CD4-positive, alpha-beta T cell treated with Interleukin-6 at 100 ng/mL for 8 hours (primary cell): ENCODE measurements around the gene PXN.

Experiments used
- DNase-seq: peaks from one replicate; pipeline ENCODE4 v3.0.0-alpha.2; 2020; ENCODE audit warnings: mixed read lengths, low spot score

The PXN gene

DNA sequence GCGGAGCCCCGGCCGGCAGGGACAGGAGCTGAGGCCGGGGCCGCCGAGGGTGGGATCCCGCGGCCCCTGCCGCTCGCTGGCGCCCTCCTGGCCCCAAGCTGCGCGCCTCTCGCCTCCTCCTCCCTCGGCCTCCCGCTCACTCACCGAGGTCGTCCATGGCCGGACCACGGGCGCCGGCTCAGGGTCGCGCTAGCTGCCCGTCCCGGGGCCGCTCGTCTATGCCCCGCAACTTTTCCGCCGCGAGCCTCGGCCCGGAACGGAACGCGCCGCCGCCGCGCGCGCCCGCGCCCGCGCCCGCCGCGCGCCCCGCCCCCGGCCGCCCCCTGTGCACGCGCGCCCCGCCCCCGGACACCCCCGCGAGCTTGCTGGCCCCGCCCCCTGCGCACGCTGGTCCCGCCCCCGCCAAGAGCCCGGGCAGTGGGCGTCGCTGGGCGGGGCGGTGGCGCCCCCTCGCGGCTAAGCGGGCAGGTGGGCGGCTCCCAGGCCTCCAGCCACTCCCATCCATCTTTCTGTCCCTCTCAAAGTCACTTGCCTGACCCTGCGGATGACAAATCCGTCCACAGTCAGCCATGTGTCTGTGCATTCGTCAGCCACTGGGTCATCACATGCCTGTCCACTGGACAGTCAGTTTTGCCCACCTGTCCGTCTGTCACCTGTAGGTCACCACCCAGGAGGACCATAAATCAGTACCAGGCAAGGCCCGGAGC is at the start of gene PXN:
Gene PXN, minus strand, starts transcription at position 258 of the 707 bp plus-strand sequence. Its CDS starts 101 bp downstream, at position 157.
- peak; percentile 90 for DNase-seq

DNA sequence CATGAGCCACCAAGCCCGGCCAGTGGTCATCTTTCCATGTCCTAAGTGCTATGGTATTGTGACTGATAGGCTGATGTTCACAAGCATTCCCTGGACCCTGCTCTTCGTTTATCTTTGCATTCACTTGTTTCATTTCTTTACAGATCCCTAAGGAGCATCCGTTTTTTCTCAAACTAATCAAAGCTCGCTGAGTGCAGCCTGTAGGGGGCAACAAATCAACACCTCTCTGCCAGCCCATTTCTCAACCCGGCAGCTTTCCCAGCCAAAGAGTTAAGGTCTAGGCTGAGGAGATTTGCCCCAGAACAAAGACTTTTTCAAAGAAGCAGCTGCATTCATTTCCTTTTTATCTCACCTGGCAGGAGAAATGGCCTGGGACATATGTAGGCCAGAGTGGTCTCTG is 48.7 kb upstream of the PXN start:
- DNase-seq: no peak

DNA sequence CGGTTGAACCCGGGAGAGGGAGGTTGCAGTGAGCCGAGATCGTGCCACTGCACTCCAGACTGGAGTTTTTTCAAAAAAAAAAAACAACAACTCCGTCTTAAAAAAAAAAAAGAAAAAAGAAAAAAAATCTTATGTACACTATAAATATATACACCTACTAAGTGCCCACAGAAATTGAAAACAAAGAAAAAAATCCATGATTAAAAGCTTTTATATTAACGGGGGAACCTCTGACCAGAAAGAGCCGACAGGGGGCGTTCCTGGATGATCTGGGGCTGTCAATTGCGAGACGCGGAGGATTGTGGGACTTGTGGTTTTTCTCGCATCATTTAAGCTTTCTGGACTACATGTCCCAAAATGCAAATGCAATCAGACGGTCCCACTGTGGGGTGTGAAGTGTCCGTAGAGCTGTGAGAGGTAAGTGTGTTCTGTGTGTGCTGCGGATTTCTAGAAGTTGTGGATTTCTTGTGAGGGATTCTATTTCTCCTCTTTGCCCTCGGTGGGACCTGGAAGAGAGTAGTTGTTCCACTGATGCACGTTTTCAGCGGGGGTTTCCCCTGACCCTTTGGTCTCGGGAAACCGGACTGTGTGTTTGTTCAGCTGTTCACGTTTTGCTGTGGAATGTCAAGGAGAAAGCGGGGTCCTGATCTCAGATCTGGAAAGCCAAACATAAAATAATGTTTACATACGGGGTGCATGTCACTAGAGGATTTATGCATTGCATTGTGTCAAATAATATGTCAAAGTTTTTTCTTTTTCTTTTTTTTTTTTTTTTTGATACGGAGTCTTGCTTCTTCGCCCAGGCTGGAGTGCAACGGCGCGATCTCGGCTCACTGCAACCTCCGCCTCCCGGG is 36.7 kb upstream of the PXN start, which contains the start of gene SIRT4:
Gene SIRT4, plus strand, starts transcription at position 360 of the 854 bp plus-strand sequence. CDS start 1,241 bp downstream, outside the sequence.
- DNase-seq: peak; percentile 91

GRCh38 chr12:120292661-120293531 is 27.4 kb upstream of the PXN start, which contains the start of gene RNU4-1:
Gene RNU4-1, minus strand, starts transcription at chr12:120293237.
- peak; percentile 77 for DNase-seq

DNA sequence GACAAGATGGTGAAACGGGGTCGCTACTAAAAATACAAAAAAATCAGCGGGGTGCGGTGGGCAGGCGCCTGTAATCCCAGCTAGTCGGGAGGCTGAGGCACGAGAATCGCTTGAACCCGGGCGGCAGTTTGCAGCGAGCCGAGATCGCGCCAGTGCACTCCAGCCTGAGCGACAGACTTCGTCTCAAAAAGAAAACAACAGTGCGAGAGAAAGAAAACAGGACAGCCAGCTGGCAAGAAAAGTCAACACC is 26.8 kb upstream of the PXN start:
- DNase-seq: no peak

DNA sequence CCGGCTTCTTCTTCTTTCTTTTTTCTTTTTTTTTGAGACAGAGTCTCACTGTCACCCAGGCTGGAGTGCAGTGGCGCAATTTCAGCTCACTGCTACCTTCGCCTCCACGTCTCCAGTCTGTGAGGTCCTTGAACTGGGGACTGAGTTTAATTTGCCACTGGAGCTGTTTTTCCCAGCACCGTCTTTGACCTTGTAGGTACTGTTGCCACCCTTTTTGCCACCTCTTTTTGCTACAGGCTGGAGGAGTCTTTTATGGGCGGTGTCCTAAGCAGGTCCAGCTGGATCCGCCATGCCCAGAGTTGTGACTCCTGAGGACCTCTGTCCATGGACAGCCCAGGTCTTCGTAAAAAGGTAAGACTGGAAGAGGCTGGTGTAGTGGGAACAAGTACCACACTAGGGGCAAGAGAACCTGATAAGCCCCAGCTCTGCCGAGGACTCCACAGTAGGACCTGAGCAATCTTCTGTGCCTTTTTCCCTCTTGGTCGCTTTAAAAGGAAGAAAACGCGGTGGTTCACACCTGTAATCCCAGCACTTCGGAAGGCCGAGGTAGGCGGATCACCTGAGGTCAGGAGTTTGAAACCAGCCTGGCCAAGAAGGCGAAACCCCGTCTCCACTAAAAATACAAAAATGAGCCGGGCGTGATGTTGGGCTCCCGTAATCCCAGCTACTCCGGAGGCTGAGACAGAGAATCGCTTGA is 25.2 kb upstream of the PXN start:
- no peak for DNase-seq

- no peak for DNase-seq
Observed at GRCh38 chr12:120287491-120287890, 22.0 kb upstream of the PXN start.

DNA sequence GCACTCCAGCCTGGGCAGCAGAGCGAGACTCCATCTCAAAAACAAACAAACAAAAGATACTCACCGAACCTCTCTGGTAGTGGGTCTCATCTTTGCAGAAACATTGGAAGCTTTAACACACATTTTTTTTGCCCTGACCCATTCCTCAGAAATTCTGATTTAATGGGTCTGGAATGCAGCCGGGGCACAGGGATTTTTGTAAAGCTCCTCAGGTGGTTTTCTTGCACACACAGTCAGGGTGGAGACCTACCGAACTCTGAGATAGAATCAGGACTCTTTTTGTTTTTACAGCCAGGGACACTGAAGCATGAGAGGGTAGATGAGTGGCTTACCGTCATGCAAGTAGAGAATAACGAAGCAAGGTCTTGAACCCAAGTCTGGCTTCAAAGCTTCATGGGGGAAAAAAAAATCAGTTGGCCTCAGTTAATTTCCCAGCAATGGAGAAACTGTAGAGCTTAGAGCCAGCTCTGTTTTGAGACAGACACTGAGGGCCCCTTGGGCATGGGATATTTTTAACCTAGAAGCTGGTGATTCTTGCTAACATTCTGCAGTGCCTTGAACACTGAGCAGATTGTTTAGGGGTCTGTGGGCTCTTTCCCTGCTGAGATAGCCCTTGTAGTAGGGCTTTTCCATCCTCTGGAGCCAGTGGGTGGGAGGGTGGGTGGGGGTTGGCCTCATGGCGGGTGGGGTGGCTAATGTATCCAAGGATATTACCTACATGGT is 21.4 kb upstream of the PXN start:
- no peak for DNase-seq

- no peak for DNase-seq
Observed at GRCh38 chr12:120284381-120284780, 18.9 kb upstream of the PXN start.

- DNase-seq: no peak
Observed at GRCh38 chr12:120283318-120283717, 17.8 kb upstream of the PXN start.

DNA sequence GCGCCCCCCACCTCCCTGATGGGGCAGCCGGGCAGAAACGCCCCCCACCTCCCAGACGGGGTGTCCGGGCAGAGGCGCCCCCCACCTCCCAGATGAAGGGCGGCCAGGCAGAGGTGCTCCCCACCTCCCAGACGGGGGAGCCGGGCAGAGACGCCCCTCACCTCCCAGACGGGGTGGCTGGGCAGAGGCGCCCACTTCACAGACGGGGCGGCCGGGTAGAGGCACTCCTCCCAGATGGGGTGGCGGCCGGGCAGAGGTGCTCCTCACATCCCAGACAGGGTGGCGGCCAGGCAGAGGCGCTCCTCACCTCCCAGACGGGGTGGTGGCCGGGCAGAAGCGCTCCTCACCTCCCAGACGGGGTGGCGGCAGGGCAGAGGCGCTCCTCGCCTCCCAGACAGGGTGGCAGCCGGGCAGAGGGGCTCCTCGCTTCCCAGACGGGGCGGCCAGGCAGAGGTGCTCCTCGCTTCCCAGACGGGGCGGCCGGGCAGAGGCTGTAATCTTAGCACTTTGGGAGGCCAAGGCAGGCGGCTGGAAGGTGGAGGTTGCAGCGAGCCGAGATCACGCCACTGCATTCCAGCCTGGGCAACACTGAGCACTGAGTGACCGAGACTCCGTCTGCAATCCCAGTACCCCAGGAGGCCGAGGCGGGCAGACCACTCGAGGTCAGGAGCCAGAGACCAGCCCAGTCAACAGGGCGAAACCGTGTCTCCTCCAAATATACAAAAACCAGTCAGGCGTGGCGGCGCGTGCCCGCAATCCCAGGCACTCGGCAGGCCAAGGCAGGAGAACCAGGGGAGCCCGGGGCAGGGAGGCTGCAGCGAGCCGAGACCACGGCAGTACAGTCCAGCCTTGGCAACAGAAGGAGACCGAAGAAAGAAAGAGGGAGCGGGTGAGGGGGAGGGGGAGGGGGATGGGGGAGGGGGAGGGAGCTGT is 12.9 kb upstream of the PXN start:
- DNase-seq: no peak

- DNase-seq: no peak
Observed at GRCh38 chr12:120276734-120277133, 11.2 kb upstream of the PXN start.

DNA sequence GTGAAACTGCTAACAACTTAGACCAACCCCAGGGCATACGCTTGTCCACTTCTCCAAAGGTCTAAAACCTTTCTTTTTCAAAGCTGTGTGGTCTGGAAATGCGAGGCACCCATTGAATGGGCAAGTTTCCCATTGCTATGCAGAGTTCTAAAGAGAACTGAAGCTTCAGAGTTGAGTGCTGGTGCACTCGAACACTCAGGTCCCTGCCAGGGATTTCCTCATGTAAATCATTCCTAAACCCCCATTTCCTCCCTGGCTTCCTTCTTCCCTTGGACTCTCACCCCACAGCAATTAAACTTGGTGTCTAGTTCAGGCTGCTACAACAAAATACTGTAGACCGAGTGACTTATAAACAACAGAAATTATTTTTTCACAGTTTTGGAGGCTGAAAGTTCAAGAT is 2.2 kb upstream of the PXN start:
- DNase-seq: no peak

GRCh38 chr12:120266180-120266870 is 795 bp upstream of the PXN start:
- DNase-seq: no peak

DNA sequence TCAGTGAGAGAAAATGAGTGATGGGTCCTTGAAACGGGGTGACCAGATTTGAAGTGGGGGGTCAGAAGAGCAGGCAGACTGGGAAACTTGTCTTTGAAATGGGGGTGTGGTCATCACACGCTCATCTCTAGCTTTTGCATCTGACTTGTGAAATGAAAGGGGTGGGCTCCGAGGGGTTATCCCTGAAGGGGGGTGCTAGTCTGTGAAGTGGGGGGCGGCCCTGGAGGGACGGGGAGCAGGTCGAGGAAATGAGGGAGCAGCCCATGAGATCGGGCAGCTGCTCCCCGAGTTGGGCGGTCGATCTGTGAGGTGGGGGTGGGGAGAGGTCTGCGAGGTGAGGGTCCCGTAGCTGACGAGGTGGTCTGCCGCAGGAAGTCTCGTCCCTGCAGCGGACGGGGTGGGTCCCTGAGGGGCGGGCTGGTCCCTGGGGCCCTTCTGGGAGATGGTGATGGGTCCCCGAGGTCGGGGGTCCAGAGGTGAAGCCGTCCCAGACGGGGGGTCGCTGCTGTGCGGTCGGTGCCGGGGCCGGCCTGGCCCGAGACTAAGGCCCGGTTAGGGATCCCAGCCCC is 542 bp downstream of the PXN start:
- no peak for DNase-seq

- no peak for DNase-seq
Observed at GRCh38 chr12:120264086-120264903, 1.2 kb downstream of the PXN start.

GRCh38 chr12:120263748-120264085 is 1.8 kb downstream of the PXN start:
- no peak for DNase-seq
